ENCODE measurements around the gene TMEM248. TPM values are rescaled to one million over a fixed set of nuclear protein-coding genes. Genes with fewer than 3 reads are reported as not detected.
"Not testable (repeated sequence)": the region's sequence is repeated elsewhere in the genome, so short reads cannot be mapped to it uniquely, and the experiment has no call there.

Gene TMEM248
- total and polyA plus RNA-seq, 10 of the 15 experiments (the other 5 are each of a cell fraction or from before 2014, with no cell fraction given): 6.3 to 93.5 (median 64.9) TPM

- POLR2A ChIA-PET: no interaction called here
- RAD21 ChIA-PET (ENCODE audit: unreplicated experiment): no interaction called here
- no peaks in the 10 kb centered on the region for H3K27me3 ChIP-seq (replicated peaks in 1 of 2; ENCODE audit: control insufficient read depth in 2 of 2, insufficient read depth in 2 of 2, low read length in 1 of 2)
- in situ Hi-C loops (cut with MboI): no loop called here
- no peaks in the 10 kb centered on the region for H3K36me3 ChIP-seq (ENCODE audit: control insufficient read depth in 2 of 2, insufficient read depth in 2 of 2, low read length in 1 of 2)
- TF ChIP-seq RELA (IDR thresholded peaks at IDR 0.05; ENCODE audit: borderline replicate concordance, partially characterized antibody) (no peak), PBX3 (IDR thresholded peaks at IDR 0.05; ENCODE audit: insufficient replicate concordance, low read depth, low read length) (no peak), MTA3 (IDR thresholded peaks at IDR 0.05; ENCODE audit: borderline replicate concordance, low read length) (no peak), LARP7 (IDR thresholded peaks at IDR 0.05) (no peak), GABPA (IDR thresholded peaks at IDR 0.05; ENCODE audit: low read depth) (no peak)
- no peak overlapping the region for H3K4me3 ChIP-seq
- no peak overlapping the region for H3K9ac ChIP-seq (ENCODE audit: control insufficient read depth, insufficient read depth, low read length)
- H3K27ac ChIP-seq (ENCODE audit: control insufficient read depth, insufficient read depth): no peak overlapping the region
- CTCF ChIA-PET: no interaction called here
- intact Hi-C loops (cut with micrococcal nuclease; ENCODE audit: unreplicated experiment): no loop called here
- SMC1A ChIA-PET (ENCODE audit: uncharacterized antibody, unreplicated experiment): no interaction called here
- peak; percentile 58 for ATAC-seq
- no peaks in the 10 kb centered on the region for H3K9me3 ChIP-seq (replicated peaks; ENCODE audit: control insufficient read depth, insufficient read depth, low read length)
- no peak for FAIRE-seq
- H3K79me2 ChIP-seq (ENCODE audit: control insufficient read depth, insufficient read depth, low read length): no peaks in the 10 kb centered on the region
- H3K4me1 ChIP-seq (ENCODE audit: control insufficient read depth, insufficient read depth, low read length): no peaks in the 10 kb centered on the region
- no TSS peak for BruUV-seq (replicated peaks)
- H3K4me2 ChIP-seq (ENCODE audit: control insufficient read depth, insufficient read depth): no peak overlapping the region
- H2AFZ ChIP-seq (ENCODE audit: control insufficient read depth, low read depth, low read length): no peak overlapping the region
- 87% methylated on average over 6 of the region's 6 CpGs for whole genome bisulfite sequencing (ENCODE audit: insufficient coverage, insufficient replicate concordance, low lambda C conversion rate, missing lambda C conversion rate)
- no peaks in the 10 kb centered on the region for H4K20me1 ChIP-seq (ENCODE audit: control insufficient read depth, insufficient read depth)
- DNase-seq (ENCODE audit: low read depth, low spot score): no peak
These were observed 46.0 kb downstream of the TMEM248 start for GRCh38 chr7:66967029-66967428.

GRCh38 chr7:66969001-66969400 is 48.0 kb downstream of the TMEM248 start:
- SMC1A ChIA-PET (ENCODE audit: uncharacterized antibody, unreplicated experiment); H2AFZ ChIP-seq (ENCODE audit: control insufficient read depth, low read depth, low read length); H3K4me1 ChIP-seq (ENCODE audit: control insufficient read depth, insufficient read depth, low read length); H3K4me3 ChIP-seq; CTCF ChIA-PET; H3K4me2 ChIP-seq (ENCODE audit: control insufficient read depth, insufficient read depth); H3K9me3 ChIP-seq (replicated peaks; ENCODE audit: control insufficient read depth, insufficient read depth, low read length); H3K9ac ChIP-seq (ENCODE audit: control insufficient read depth, insufficient read depth, low read length); DNase-seq (ENCODE audit: low read depth, low spot score); H3K36me3 ChIP-seq (ENCODE audit: control insufficient read depth in 2 of 2, insufficient read depth in 2 of 2, low read length in 1 of 2); BruUV-seq (replicated peaks); H3K27me3 ChIP-seq (replicated peaks in 1 of 2; ENCODE audit: control insufficient read depth in 2 of 2, insufficient read depth in 2 of 2, low read length in 1 of 2); intact Hi-C loops (cut with micrococcal nuclease; ENCODE audit: unreplicated experiment); H3K79me2 ChIP-seq (ENCODE audit: control insufficient read depth, insufficient read depth, low read length); RAD21 ChIA-PET (ENCODE audit: unreplicated experiment); ATAC-seq; H3K27ac ChIP-seq (ENCODE audit: control insufficient read depth, insufficient read depth); in situ Hi-C loops (cut with MboI); H4K20me1 ChIP-seq (ENCODE audit: control insufficient read depth, insufficient read depth); POLR2A ChIA-PET; FAIRE-seq: not testable (repeated sequence)
- WGBS (ENCODE audit: insufficient coverage, insufficient replicate concordance, low lambda C conversion rate, missing lambda C conversion rate): 88% methylated on average over 5 of the region's 5 CpGs

All from GM12878 (cell line).